GM18505 (cell line): ENCODE measurements around the gene GPS2.

Experiments
- ATAC-seq: cut with Tn5 transposase; IDR thresholded peaks from one replicate; pipeline ENCODE4 v1.9.1; 2021; ENCODE audit not compliant: unreplicated experiment
- POLR2A ChIP-seq: IDR thresholded peaks from 4 replicates; pipeline ENCODE4 v1.6.1; 2011; ENCODE audit warnings: borderline replicate concordance; ENCODE audit not compliant: insufficient read depth, insufficient read length; ENCODE audit errors: extremely low read depth

GPS2 gene, protein sequence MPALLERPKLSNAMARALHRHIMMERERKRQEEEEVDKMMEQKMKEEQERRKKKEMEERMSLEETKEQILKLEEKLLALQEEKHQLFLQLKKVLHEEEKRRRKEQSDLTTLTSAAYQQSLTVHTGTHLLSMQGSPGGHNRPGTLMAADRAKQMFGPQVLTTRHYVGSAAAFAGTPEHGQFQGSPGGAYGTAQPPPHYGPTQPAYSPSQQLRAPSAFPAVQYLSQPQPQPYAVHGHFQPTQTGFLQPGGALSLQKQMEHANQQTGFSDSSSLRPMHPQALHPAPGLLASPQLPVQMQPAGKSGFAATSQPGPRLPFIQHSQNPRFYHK

DNA sequence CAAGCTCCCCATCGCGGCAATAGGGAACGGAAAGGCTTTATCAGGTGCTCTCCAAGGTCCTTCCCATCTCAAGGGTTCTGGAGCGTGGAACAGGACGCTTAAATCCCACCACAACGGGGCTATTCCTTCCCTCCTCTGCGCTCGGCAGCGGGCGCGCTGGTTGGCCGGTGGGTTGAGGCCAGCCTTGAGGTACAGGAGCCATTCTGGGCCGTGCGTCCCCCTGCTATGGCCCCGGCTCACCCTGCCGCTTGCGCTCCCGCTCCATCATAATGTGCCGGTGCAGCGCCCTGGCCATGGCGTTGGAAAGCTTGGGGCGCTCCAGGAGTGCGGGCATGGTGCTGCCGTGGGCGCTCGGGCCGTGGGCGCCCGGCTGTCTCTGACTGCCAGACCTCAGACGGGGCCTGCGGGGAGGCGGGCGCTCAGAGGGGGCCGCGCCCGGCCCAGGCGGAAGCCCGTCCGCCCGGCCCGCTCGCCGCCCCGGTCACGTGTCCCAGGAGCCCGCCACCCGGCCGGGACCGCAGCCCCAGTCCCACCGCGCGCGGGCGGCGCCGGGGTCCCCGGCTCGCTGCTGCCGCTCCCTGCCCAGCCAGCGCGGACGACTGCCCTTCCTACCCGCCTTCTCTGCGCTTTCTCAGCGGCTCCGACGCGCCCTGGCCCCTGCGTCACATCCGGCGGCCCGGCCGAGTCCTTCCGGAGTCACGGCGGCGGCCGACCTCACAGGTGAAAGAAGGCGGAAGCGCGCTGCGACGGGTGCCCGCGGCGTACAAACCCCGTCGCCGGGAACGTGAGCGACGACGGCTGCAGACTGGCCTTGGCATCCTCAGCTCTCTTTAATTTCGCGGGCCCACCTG is at the start of gene GPS2:
Gene GPS2 (minus strand): TSS at position 642 of the 851 bp plus-strand sequence. CDS start 308 bp downstream, at position 334.
- peak; percentile 84 for TF ChIP-seq POLR2A
- peak; percentile 67 for ATAC-seq

DNA sequence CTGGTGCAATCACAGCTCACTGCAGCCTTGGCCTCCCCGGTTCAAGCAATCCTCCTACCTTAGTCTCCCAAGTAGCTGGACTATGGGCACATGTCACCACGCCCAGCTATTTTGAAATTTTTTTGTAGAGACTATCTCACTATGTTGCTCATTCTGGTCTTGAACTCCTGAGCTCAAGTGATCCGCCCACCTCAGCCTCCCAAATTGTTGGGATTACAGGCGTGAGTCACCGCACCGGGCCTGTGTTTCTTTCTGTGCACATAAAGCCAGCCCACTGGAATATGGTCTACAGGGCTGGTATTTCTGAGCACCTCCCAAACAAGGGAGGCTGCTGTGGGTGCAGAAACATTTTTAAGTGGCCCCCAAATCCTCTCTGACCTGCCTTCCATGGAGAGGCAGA is 48.2 kb upstream of the GPS2 start:
- no peak for TF ChIP-seq POLR2A
- no peak for ATAC-seq

DNA sequence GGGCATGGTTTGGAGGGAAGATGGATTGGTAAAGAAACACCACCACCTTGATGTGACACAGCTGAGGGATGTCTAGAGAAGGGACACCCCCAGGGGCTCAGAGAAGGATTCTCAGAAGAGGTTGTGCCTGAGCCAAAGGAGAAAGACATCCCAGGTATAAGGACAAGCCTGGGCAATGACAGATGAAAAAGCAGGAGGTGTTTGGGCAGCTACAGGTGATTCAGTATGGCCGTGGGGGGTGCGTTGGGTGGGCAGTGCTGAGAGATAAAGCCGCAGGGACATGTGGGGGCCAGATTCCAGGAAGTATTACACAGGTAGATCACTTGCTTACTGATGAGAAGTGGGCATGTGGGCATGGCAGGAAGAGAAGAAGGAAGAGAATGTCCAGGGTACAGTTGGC is 46.7 kb upstream of the GPS2 start:
- no peak for TF ChIP-seq POLR2A
- ATAC-seq, result no peak

DNA sequence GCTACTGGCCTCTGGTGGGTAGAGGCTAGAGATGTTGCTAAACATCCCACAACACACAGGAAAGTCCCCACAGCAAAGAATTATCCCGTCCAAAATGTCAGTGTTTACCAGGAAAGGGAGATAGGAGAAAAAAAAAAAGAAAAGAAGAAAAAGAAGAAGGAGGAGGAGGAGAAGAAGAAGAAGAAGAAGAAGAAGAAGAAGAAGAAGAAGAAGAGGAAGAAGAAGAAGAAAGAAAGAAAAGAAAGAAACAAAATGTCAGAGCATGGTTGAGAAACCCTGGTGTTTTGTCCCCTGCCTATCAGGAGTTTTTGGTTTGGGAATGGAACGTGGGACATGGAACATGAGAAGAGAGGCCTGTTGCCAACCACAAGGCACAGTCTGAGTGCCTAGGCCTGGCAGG is 42.2 kb upstream of the GPS2 start:
- no peak for ATAC-seq
- TF ChIP-seq POLR2A, result no peak

DNA sequence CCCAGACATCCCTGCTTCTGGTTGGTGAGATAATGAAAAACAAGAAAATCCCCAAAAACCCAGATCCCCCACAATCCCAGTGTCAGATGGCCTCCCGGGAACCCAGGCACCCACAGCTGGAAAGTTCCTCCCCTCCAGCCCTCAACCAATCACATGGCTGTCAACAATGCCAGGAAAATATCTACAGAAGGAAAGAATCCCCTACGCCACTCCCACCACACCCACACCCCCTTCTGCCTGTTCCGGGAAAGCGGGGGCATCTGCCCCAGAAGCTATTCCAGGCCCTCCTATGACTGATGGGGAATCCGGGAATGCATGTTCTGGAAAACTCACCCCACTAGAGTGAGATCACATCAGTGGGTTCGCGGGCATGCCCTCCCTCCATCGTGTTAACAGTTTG is 41.6 kb upstream of the GPS2 start:
- ATAC-seq, result no peak
- TF ChIP-seq POLR2A, result no peak

DNA sequence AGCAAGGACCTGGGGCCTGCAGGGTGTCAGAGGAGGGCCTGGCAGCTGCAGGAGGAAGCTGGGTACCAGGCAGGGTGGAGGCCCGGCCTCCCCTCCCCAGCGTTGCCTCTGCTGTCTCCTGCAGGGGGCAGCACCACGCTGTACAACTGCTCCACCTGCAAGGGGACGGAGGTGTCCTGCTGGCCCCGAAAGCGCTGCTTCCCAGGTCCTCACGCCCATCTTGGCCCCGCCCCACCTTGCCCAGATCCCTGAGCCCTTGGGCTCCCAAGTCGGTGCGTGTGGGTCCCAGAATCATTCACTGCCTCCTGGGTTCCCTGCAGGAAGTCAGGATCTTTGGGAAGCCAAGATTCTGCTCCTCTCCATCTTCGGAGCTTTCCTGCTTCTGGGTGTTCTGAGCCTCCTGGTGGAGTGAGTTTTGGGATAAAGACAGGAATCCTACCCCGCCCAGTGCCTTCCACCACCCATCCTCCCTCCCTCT is 41.0 kb upstream of the GPS2 start:
- ATAC-seq, result no peak
- TF ChIP-seq POLR2A, result no peak

DNA sequence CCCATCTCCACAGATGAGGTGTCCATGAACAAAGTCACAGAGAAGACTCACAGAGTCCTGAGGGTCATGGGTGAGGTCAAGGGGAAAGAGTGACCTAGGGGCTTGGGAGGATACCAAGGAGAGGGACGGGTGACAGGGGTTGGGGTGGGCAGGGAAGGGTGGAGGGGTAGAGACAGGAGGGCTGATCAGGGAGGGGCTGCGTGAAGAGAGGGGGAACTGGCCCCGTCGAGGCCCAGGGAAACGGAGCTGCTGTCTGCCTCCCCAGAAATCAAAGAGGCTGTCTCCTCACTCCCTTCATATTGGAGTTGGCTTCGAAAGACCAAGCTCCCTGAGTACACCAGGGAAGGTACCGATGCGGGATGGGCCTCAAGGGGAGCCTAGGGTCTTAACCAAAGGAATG is 40.4 kb upstream of the GPS2 start:
- TF ChIP-seq POLR2A, result no peak
- ATAC-seq, result no peak

DNA sequence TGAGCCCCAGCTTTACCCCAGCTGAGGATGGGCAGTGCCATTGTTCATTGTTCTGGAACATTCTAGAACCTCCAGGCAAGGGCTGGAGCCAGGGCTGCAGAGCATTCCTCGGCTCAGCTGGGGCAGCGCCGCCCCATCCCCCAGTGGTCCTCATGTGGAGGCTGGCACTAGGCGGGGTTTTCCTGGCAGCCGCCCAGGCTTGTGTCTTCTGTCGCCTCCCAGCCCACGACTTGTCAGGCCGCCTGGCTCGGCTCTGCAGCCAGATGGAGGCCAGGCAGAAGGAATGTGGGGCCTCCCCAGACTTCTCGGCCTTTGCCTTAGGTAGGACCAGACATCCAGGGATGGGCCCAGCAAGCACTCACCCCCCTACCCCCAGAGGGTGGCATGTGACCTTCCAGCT is 39.9 kb upstream of the GPS2 start, which contains the start of gene TMEM95:
Gene TMEM95 (plus strand): TSS at position 104 of the 400 bp plus-strand sequence. CDS start 49 bp downstream, at position 153.
- TF ChIP-seq POLR2A, result no peak
- no peak for ATAC-seq

DNA sequence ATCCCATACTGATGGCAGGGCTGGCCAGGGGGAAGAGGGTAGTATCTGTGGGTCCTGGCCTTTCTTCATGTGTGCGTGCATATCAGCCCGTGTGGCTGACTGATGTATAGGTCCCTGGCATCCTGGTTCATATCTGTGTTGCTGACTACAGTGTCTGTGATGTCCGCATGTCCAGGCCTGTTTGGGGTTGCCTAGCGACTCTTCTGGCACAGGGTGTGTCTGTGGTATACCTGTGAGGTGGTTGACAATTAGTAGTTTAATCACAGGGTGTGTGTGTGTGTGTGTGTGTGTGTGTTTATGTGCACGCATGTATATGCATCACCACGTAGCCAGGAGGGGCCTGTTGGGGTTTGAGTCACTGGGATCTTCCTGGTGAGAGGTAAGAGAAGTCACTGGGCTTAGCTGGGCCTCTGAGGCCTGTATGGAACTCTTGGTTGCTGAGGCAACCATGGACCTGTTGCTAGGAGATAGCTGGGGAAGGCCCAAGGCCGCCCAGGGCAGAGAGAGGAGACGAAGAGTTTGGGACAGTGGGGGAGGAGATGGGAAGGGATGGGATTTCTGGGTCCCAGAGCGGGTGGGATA is 39.2 kb upstream of the GPS2 start:
- TF ChIP-seq POLR2A, result no peak
- ATAC-seq, result no peak

DNA sequence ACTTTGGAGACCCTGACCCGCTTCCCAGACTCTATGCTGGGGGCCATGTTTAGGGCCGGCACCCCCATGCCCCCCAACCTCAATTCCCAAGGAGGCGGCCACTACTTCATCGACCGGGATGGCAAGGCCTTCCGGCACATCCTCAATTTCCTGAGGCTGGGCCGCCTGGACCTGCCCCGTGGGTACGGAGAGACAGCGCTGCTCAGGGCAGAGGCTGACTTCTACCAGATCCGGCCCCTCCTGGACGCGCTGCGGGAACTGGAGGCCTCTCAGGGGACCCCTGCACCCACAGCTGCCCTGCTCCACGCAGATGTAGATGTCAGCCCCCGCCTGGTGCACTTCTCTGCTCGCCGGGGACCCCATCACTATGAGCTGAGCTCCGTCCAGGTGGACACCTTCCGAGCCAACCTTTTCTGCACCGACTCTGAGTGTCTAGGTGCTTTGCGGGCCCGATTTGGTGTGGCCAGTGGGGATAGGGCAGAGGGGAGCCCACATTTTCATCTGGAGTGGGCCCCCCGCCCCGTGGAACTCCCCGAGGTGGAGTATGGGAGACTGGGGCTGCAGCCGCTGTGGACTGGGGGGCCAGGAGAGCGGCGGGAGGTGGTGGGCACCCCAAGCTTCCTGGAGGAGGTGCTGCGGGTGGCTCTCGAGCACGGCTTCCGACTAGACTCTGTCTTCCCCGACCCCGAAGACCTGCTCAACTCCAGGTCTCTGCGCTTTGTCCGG is 37.9 kb upstream of the GPS2 start:
- ATAC-seq, result no peak
- TF ChIP-seq POLR2A, result no peak

DNA sequence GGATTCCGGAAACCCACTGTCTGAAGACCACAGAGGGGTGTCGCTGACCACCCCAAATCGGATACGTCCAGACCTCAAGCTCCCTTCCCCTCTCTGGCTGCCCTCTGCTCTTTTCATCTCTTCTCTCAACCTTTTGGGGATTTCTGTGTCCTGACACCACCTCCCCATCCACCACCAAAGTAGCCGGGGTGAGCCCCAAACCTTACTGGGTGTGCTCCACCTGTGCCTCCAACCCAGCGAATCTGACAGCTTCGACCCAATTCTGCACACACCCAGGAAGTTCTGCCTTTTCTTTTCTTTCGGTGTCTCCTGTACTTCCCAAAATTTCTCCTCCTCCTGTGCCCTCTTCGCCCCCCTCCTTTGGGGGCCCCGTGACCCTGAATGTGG is 37.3 kb upstream of the GPS2 start:
- no peak for ATAC-seq
- TF ChIP-seq POLR2A, result no peak

DNA sequence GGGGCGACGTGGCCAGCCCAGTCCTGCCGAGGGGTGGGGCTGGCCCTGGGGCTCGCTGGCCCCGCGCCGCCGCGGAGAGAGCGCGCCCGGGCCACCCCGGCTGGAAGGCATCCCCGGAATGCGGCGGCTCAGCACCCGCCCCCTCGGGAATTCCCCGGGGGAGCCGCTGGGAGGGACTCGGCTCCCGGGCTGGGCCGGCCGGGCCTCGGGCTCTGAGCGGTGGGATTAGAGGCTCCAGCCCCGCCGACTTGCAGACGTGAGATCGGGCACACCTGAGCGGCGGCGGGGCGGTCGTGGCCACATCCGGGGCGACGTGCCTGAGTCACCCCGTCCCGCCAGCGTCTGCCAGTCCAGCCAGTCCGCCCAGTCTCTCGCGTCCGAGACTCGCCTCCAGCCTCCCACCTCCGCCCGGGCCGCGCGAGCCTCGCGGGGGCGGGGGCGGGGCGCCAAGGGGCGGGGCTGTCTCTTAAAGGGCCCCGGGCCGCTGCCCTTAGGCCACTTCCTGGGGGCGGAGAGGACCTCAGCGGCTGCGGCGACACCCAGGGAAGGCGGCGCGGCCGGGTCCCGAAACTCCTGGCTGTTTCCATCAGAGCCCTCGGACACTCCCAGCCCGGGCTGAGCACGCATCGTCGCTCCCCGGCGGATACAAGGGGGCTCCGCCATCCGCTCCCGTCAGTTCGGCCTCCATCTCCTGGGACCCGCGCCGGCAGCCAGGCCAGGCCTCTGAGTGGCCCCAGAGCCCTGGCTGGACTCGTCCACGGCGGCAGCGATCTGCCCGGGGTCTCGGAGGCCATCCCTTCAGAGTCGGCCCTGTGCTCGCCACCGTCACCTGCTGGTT is 36.7 kb upstream of the GPS2 start, which contains the start of gene KCTD11:
Gene KCTD11 (plus strand): TSS at position 498 of the 838 bp plus-strand sequence.
- peak; percentile 47 for TF ChIP-seq POLR2A
- peak; percentile 56 for ATAC-seq
